GM12878 (cell line): ENCODE results near the gene TM6SF1. TPM values are rescaled to one million over a fixed set of nuclear protein-coding genes. Genes with fewer than 3 reads are reported as not detected.
"Not testable (repeated sequence)": the region's sequence is repeated elsewhere in the genome, so short reads cannot be mapped to it uniquely, and the experiment has no call there.

ENCODE experiments used
- ATAC-seq: fragments of 200-7000 bp; cut with Tn5 transposase; 3 replicates; pipeline ENCODE4 v1.9.1; 2020; ENCODE audit warnings: mild to moderate bottlenecking, moderate library complexity
- BruUV-seq: library from RNA; stranded (reverse); fragments of 400-500 nt; replicated peaks from 2 replicates; lab custom pipeline; 2021; lab: Mats Ljungman, UMichigan
- CTCF ChIA-PET: fragments of 300-600 bp; sonication (Branson Sonifier 250); formaldehyde crosslinking; extraction: SDS; loops from one replicate; lab custom pipeline; 2021; ENCODE audit warnings: inconsistent platforms; lab: Yijun Ruan, JAX
- POLR2A ChIA-PET: fragments of 350-600 bp; formaldehyde crosslinking; extraction: SDS; loops from one replicate; lab custom pipeline; 2021; ENCODE audit warnings: inconsistent platforms; lab: Charles Lee
- RAD21 ChIA-PET: fragments of 300-600 bp; sonication (Branson Sonifier 250); formaldehyde crosslinking; loops from one replicate; lab custom pipeline; 2023; ENCODE audit warnings: antibody characterized with exemption; ENCODE audit not compliant: unreplicated experiment; lab: Charles Lee
- SMC1A ChIA-PET: fragments of 300-600 bp; sonication (Branson Sonifier 250); formaldehyde crosslinking; loops from one replicate; lab custom pipeline; 2023; ENCODE audit not compliant: unreplicated experiment, uncharacterized antibody; lab: Charles Lee
- DNase-seq: peaks from one replicate; pipeline ENCODE4 v3.0.0-alpha.2; 2011; ENCODE audit warnings: low read depth, low spot score
- FAIRE-seq: peaks from 3 replicates; lab custom pipeline; 2011; peaks lifted over from hg19 to GRCh38; lab: Jason Lieb, UNC
- H2AFZ ChIP-seq: 2 replicates; pipeline ENCODE4 v1.6.0; 2011; ENCODE audit warnings: low read depth, low read length, control low read depth; ENCODE audit not compliant: control insufficient read depth
- H3K27ac ChIP-seq: 2 replicates; pipeline ENCODE4 v1.5.1; 2011; ENCODE audit warnings: control low read depth; ENCODE audit not compliant: control insufficient read depth, insufficient read depth
- H3K27me3 ChIP-seq, 2 experiments: replicated peaks in 1 of 2; 2 replicates each; pipeline versions ENCODE4 v1.6.0 to v1.6.1; 2011; ENCODE audit warnings: low read length in 1 of 2; ENCODE audit not compliant: control insufficient read depth in 2 of 2, insufficient read depth in 2 of 2
- H3K36me3 ChIP-seq, 2 experiments: 2 replicates each; pipeline ENCODE4 v1.5.1; 2011; ENCODE audit warnings: low read length in 1 of 2; ENCODE audit not compliant: control insufficient read depth in 2 of 2, insufficient read depth in 2 of 2
- H3K4me1 ChIP-seq: 2 replicates; pipeline ENCODE4 v1.6.1; 2011; ENCODE audit warnings: mild to moderate bottlenecking, low read length, moderate library complexity, mixed read lengths; ENCODE audit not compliant: control insufficient read depth, insufficient read depth
- H3K4me2 ChIP-seq: 2 replicates; pipeline ENCODE4 v1.6.0; 2011; ENCODE audit warnings: control low read depth; ENCODE audit not compliant: control insufficient read depth, insufficient read depth
- H3K4me3 ChIP-seq: fragments of 200-600 bp; sonication (generic); 2 replicates; pipeline ENCODE4 v1.5.1; 2016
- H3K79me2 ChIP-seq: 2 replicates; pipeline ENCODE4 v1.6.0; 2011; ENCODE audit warnings: low read length; ENCODE audit not compliant: control insufficient read depth, insufficient read depth
- H3K9ac ChIP-seq: 2 replicates; pipeline ENCODE4 v1.8.0; 2011; ENCODE audit warnings: low read length, control low read depth, mixed read lengths; ENCODE audit not compliant: control insufficient read depth, insufficient read depth
- H3K9me3 ChIP-seq: replicated peaks from 3 replicates; pipeline ENCODE4 v1.5.1; 2011; ENCODE audit warnings: mild to moderate bottlenecking, low read length; ENCODE audit not compliant: control insufficient read depth, insufficient read depth
- H4K20me1 ChIP-seq: 2 replicates; pipeline ENCODE4 v1.6.0; 2011; ENCODE audit not compliant: control insufficient read depth, insufficient read depth
- BHLHE40 ChIP-seq, 2 experiments: fragments of 450-650 bp in 1 of 2; IDR thresholded peaks; 2 replicates each; pipeline ENCODE4 v1.6.1; 2011 to 2017; ENCODE audit warnings: low read depth in 2 of 2, borderline replicate concordance in 1 of 2, improper control_type of control experiment in 1 of 2, low read length in 1 of 2, mild to moderate bottlenecking in 1 of 2
- CBFB ChIP-seq: IDR thresholded peaks from 2 replicates; pipeline ENCODE4 v1.6.1; 2016; ENCODE audit warnings: antibody characterized with exemption, low read depth
- CBX3 ChIP-seq: fragments of 200-600 bp; sonication (generic); IDR thresholded peaks from 2 replicates; pipeline ENCODE4 v1.6.1; 2016; ENCODE audit warnings: low read depth, borderline replicate concordance
- CREM ChIP-seq: IDR thresholded peaks from 2 replicates; pipeline ENCODE4 v1.6.1; 2014; ENCODE audit warnings: antibody characterized with exemption, low read depth
- FOXK2 ChIP-seq: fragments of 450-650 bp; IDR thresholded peaks from 2 replicates; pipeline ENCODE4 v1.6.1; 2017; ENCODE audit warnings: mild to moderate bottlenecking, moderate library complexity
- GABPA ChIP-seq: IDR thresholded peaks from 2 replicates; pipeline ENCODE4 v1.6.1; 2014; ENCODE audit warnings: antibody characterized with exemption, low read depth, mild to moderate bottlenecking, inconsistent platforms
- HDAC2 ChIP-seq: fragments of 200-600 bp; sonication (generic); IDR thresholded peaks from 2 replicates; pipeline ENCODE4 v1.6.1; 2017
- JUNB ChIP-seq: IDR thresholded peaks from 2 replicates; pipeline ENCODE4 v1.6.1; 2016; ENCODE audit warnings: antibody characterized with exemption, mild to moderate bottlenecking
- MAX ChIP-seq: IDR thresholded peaks from 2 replicates; pipeline ENCODE4 v1.6.1; 2012; ENCODE audit warnings: low read depth, low read length, improper control_type of control experiment
- RB1 ChIP-seq: fragments of 450-650 bp; formaldehyde crosslinking; IDR thresholded peaks from 2 replicates; pipeline ENCODE4 v1.6.1; 2017; ENCODE audit warnings: mild to moderate bottlenecking, borderline replicate concordance
- SMAD1 ChIP-seq: fragments of 450-650 bp; IDR thresholded peaks from 2 replicates; pipeline ENCODE4 v1.6.1; 2018; ENCODE audit warnings: mild to moderate bottlenecking, low read depth; ENCODE audit not compliant: partially characterized antibody
- STAT1 ChIP-seq: fragments of 450-650 bp; conservative IDR thresholded peaks from 2 replicates; pipeline ENCODE4 v1.6.1; 2014; ENCODE audit warnings: antibody characterized with exemption, mild to moderate bottlenecking
- TARDBP ChIP-seq: IDR thresholded peaks from 2 replicates; pipeline ENCODE4 v1.6.1; 2016; ENCODE audit warnings: borderline replicate concordance
- TBL1XR1 ChIP-seq: IDR thresholded peaks from 2 replicates; pipeline ENCODE4 v1.6.1; 2012; ENCODE audit warnings: low read depth, low read length, improper control_type of control experiment
- TCF12 ChIP-seq: IDR thresholded peaks from 2 replicates; pipeline ENCODE4 v1.6.1; 2011; ENCODE audit warnings: low read depth, mild to moderate bottlenecking, low read length
- TCF3 ChIP-seq: IDR thresholded peaks from 2 replicates; pipeline ENCODE4 v1.6.1; 2012; ENCODE audit warnings: low read depth, mild to moderate bottlenecking, low read length, borderline replicate concordance; ENCODE audit not compliant: insufficient read depth
- WGBS: methylation state at CpG from one replicate; pipeline ENCODE4 v1.1.6; 2016; ENCODE audit warnings: low lambda C conversion rate; ENCODE audit not compliant: insufficient replicate concordance, insufficient coverage; ENCODE audit errors: missing lambda C conversion rate; 5-methylcytosine and 5-hydroxymethylcytosine counted together
- in situ Hi-C: fragments of 300-500 bp; cut with MboI; formaldehyde crosslinking; loops from 9 replicates; pipeline ENCODE4 v1.14.3; 2018; ENCODE audit warnings: mixed read lengths
- intact Hi-C: fragments of 100-400 bp; cut with micrococcal nuclease; formaldehyde crosslinking; loops from one replicate; pipeline ENCODE4 v1.14.2; 2022; ENCODE audit not compliant: unreplicated experiment
- polyA plus RNA-seq, 11 experiments: library from polyadenylated mRNA; depleted of rRNA in 4 of 11; unstranded in 6 of 11; stranded (reverse) in 5 of 11; fragments of >200 nt; fragmentation: Nextera tagmentation in 4 of 11; fragmentation: Illumina TruSeq in 1 of 11; extraction: Ambion mirVana in 4 of 11; extraction: Trizol in 1 of 11; gene quantifications; 1 replicate in 1 of 11; 2 replicates in 10 of 11; pipeline versions ENCODE4 v1.2.1 to v1.2.3, GENCODE V29; 2011 to 2016; ENCODE audit warnings: inconsistent platforms in 2 of 11, missing spikeins in 2 of 11, low read depth in 1 of 11
- total RNA-seq, 4 experiments: library from RNA; depleted of rRNA in 3 of 4; stranded (reverse); fragments of >200 nt in 3 of 4; fragmentation: Illumina TruSeq in 1 of 4; extraction: Trizol in 1 of 4; gene quantifications; 2 replicates each; pipeline versions ENCODE4 v1.2.1 to v1.2.3, GENCODE V29; 2013 to 2021

Gene TM6SF1
- total and polyA plus RNA-seq, 10 of the 15 experiments (the other 5 are each of a cell fraction or from before 2014, with no cell fraction given): 0.56 to 2.7 (median 1.2) TPM

- TF ChIP-seq MAX: no peak
- TF ChIP-seq, all 136 proteins: peak for 0
Measured at GRCh38 chr15:83090465-83090864, 17.0 kb upstream of the TM6SF1 start (continued).

- H3K27me3 ChIP-seq, H3K79me2 ChIP-seq, CTCF ChIA-PET, H3K9me3 ChIP-seq, FAIRE-seq, DNase-seq, H3K4me1 ChIP-seq, intact Hi-C loops, POLR2A ChIA-PET, H4K20me1 ChIP-seq, H3K36me3 ChIP-seq, BruUV-seq, H3K9ac ChIP-seq, in situ Hi-C loops: not testable (repeated sequence)
- Histone ChIP-seq H3K4me2 (0 out of 2 replicates have a peak overlapping the region, but pooled peaks have one; percentile 21), H3K27ac (peak overlapping the region; percentile 54; the same call in 1 of the 2 replicates), H2AFZ (peak overlapping the region; percentile 80), H3K4me3 (peak overlapping the region; percentile 1; the same call in 1 of the 2 replicates)
- ChIA-PET SMC1A (interaction anchor here (1.4 kb wide), 1 partner anchor 14 kb away, joined by 4 read pairs; no protein-coding TSS in a partner anchor), RAD21 (interaction anchor here (0.7 kb wide), 1 partner anchor 8 kb away, joined by 3 read pairs; no protein-coding TSS in a partner anchor)
- 19% methylated on average over 3 of the region's 3 CpGs for WGBS
- ATAC-seq: peak; percentile 52; the same call in 2 of the 3 replicates
Measured at GRCh38 chr15:83091965-83092308, 15.5 kb upstream of the TM6SF1 start.

- WGBS: 6% methylated on average over 2 of the region's 4 CpGs
- ChIA-PET RAD21 (no interaction called here), CTCF (no interaction called here), POLR2A (no interaction called here), SMC1A (interaction anchor here (1.4 kb wide), 1 partner anchor 15 kb away, joined by 4 read pairs; no protein-coding TSS in a partner anchor)
- Histone ChIP-seq H2AFZ (peak overlapping the region; percentile 80), H3K4me3 (peak overlapping the region; percentile 1; the same call in 1 of the 2 replicates), H3K4me2 (0 out of 2 replicates have a peak overlapping the region, but pooled peaks have one; percentile 21), H3K27ac (peak overlapping the region; percentile 54; the same call in 1 of the 2 replicates), H3K4me1 (peaks cover 6% of the 10 kb centered on the region), H3K9me3 (no peaks in the 10 kb centered on the region), H3K27me3 (no peaks in the 10 kb centered on the region), H4K20me1 (no peaks in the 10 kb centered on the region), H3K9ac (no peak overlapping the region), H3K79me2 (no peaks in the 10 kb centered on the region), H3K36me3 (no peaks in the 10 kb centered on the region)
- in situ Hi-C loops: no loop called here
- FAIRE-seq: no peak
- no peak for DNase-seq
- intact Hi-C loops: no loop called here
- BruUV-seq: no TSS peak
- peak; percentile 96 for ATAC-seq
- TF ChIP-seq RB1: no peak
- no peak for TF ChIP-seq TARDBP
- peak; percentile 15; the same call in 1 of the 2 replicates for TF ChIP-seq GABPA
- TF ChIP-seq FOXK2: no peak
- peak; percentile 40; the same call in 1 of the 2 replicates for TF ChIP-seq TCF3
- TF ChIP-seq BHLHE40 (IDR thresholded peaks at IDR 0.05; ENCODE audit: borderline replicate concordance in 1 of 2, low read depth in 2 of 2, low read length in 1 of 2): no peak
- no peak for TF ChIP-seq MAX
- TF ChIP-seq CBX3: no peak
- 0 out of 2 replicates have a peak, but pooled peaks have one; percentile 27 for TF ChIP-seq TCF12
- no peak for TF ChIP-seq TBL1XR1
- TF ChIP-seq STAT1: no peak
- TF ChIP-seq JUNB: no peak
- no peak for TF ChIP-seq HDAC2
- TF ChIP-seq CBFB: no peak
- peak; percentile 44; the same call in 1 of the 2 replicates for TF ChIP-seq CREM
- no peak for TF ChIP-seq SMAD1
Measured at GRCh38 chr15:83092309-83092976, 15.0 kb upstream of the TM6SF1 start.
